Neural cell (in vitro differentiated cells): ENCODE data around the gene PES1. TPM values are rescaled to one million over a fixed set of nuclear protein-coding genes. Genes with fewer than 3 reads are reported as not detected.

Experiments
- H2AFZ ChIP-seq: fragments of 200-600, 300-800 bp; sonication (generic), shearing (Covaris generic); 2 replicates; pipeline ENCODE4 v1.6.0; 2014; ENCODE audit warnings: low read depth, mild to moderate bottlenecking, antibody characterized with exemption, low read length, moderate library complexity
- H3F3A ChIP-seq: fragments of 200-600 bp; shearing (Covaris generic); 2 replicates; pipeline ENCODE4 v1.6.1; 2016; ENCODE audit warnings: mild to moderate bottlenecking, moderate library complexity, mixed read lengths, antibody characterized with exemption, low read length; ENCODE audit not compliant: insufficient read depth, poor library complexity, severe bottlenecking
- H3K27ac ChIP-seq: fragments of 200-600, 300-800 bp; sonication (generic), shearing (Covaris generic); 2 replicates; pipeline ENCODE4 v1.5.1; 2014; ENCODE audit warnings: mild to moderate bottlenecking, low read length, moderate library complexity
- H3K27me3 ChIP-seq: fragments of 300-800, 200-600 bp; sonication (generic), shearing (Covaris generic); 2 replicates; pipeline ENCODE4 v1.6.0; 2014; ENCODE audit warnings: mild to moderate bottlenecking, low read depth, low read length, moderate library complexity; ENCODE audit not compliant: insufficient read depth
- H3K36me3 ChIP-seq: fragments of 300-800, 200-600 bp; sonication (generic), shearing (Covaris generic); 2 replicates; pipeline ENCODE4 v1.5.1; 2014; ENCODE audit warnings: mild to moderate bottlenecking, antibody characterized with exemption, low read length, moderate library complexity; ENCODE audit not compliant: insufficient read depth
- H3K4me2 ChIP-seq: fragments of 300-800, 200-600 bp; sonication (generic), shearing (Covaris generic); 2 replicates; pipeline ENCODE4 v1.6.0; 2014; ENCODE audit warnings: mild to moderate bottlenecking, low read length
- H3K4me3 ChIP-seq: fragments of 300-800, 200-600 bp; sonication (generic), shearing (Covaris generic); 2 replicates; pipeline ENCODE4 v1.5.1; 2014; ENCODE audit warnings: mild to moderate bottlenecking, low read length, moderate library complexity
- H3K79me2 ChIP-seq: fragments of 200-600 bp; shearing (Covaris generic); replicated peaks from 2 replicates; pipeline ENCODE4 v1.6.0; 2014; ENCODE audit warnings: mild to moderate bottlenecking, low read length, moderate library complexity; ENCODE audit not compliant: insufficient read depth
- H3K9ac ChIP-seq: fragments of 300-800, 200-600 bp; sonication (generic), shearing (Covaris generic); 2 replicates; pipeline ENCODE4 v1.6.1; 2016; ENCODE audit warnings: mild to moderate bottlenecking, low read length, mixed read lengths
- H3K9me2 ChIP-seq: fragments of 200-600 bp; shearing (Covaris generic); 2 replicates; pipeline ENCODE4 v1.6.1; 2016; ENCODE audit warnings: mild to moderate bottlenecking, low read length, mixed read lengths; ENCODE audit not compliant: insufficient read depth
- H3K9me3 ChIP-seq: fragments of 200-600, 300-800 bp; sonication (generic), shearing (Covaris generic); 2 replicates; pipeline ENCODE4 v1.6.1; 2016; ENCODE audit warnings: mild to moderate bottlenecking, mixed run types, low read length, moderate library complexity, mixed read lengths
- H4K20me1 ChIP-seq: fragments of 200-600 bp; shearing (Covaris generic); 2 replicates; pipeline ENCODE4 v1.6.1; 2016; ENCODE audit warnings: mild to moderate bottlenecking, mixed run types; ENCODE audit not compliant: insufficient read depth
- CTCF ChIP-seq: fragments of 450-650 bp; IDR thresholded peaks from 2 replicates; pipeline ENCODE4 v1.5.1; 2014; ENCODE audit warnings: antibody characterized with exemption, mild to moderate bottlenecking, moderate library complexity; ENCODE audit not compliant: poor library complexity, severe bottlenecking
- EP300 ChIP-seq: fragments of 450-650 bp; conservative IDR thresholded peaks from 2 replicates; pipeline ENCODE4 v1.6.1; 2014; ENCODE audit warnings: antibody characterized with exemption, mild to moderate bottlenecking, moderate library complexity; ENCODE audit not compliant: poor library complexity, severe bottlenecking
- EZH2 ChIP-seq: fragments of 200-600, 300-800 bp; shearing (Covaris generic), sonication (generic); IDR thresholded peaks from 2 replicates; pipeline ENCODE4 v1.6.1; 2014; ENCODE audit warnings: antibody characterized with exemption, low read length, borderline replicate concordance, mild to moderate bottlenecking; ENCODE audit not compliant: insufficient read depth, poor library complexity, severe bottlenecking
- MXI1 ChIP-seq: fragments of 450-650 bp; conservative IDR thresholded peaks from 2 replicates; pipeline ENCODE4 v1.6.1; 2014; ENCODE audit warnings: antibody characterized with exemption, mild to moderate bottlenecking; ENCODE audit not compliant: poor library complexity, severe bottlenecking
- POLR2AphosphoS5 ChIP-seq: IDR thresholded peaks from 2 replicates; pipeline ENCODE4 v1.6.1; 2012
- RAD21 ChIP-seq: fragments of 450-650 bp; conservative IDR thresholded peaks from 2 replicates; pipeline ENCODE4 v1.6.1; 2014; ENCODE audit warnings: antibody characterized with exemption, mild to moderate bottlenecking, moderate library complexity
- REST ChIP-seq: IDR thresholded peaks from 2 replicates; pipeline ENCODE4 v1.6.1; 2012; ENCODE audit warnings: borderline replicate concordance
- SMC3 ChIP-seq: fragments of 450-650 bp; conservative IDR thresholded peaks from 2 replicates; pipeline ENCODE4 v1.6.1; 2014; ENCODE audit warnings: antibody characterized with exemption, mild to moderate bottlenecking, moderate library complexity; ENCODE audit not compliant: poor library complexity
- TAF1 ChIP-seq: IDR thresholded peaks from 2 replicates; pipeline ENCODE4 v1.6.1; 2012; ENCODE audit warnings: low read depth
- polyA plus RNA-seq: library from polyadenylated mRNA; depleted of rRNA; stranded (reverse); fragments of >200 nt; gene quantifications from 2 replicates; pipeline ENCODE4 v1.2.3, GENCODE V29; 2014

PES1 gene
- polyA plus RNA-seq, 1 donor from 2014 or later = 44.1 TPM

DNA sequence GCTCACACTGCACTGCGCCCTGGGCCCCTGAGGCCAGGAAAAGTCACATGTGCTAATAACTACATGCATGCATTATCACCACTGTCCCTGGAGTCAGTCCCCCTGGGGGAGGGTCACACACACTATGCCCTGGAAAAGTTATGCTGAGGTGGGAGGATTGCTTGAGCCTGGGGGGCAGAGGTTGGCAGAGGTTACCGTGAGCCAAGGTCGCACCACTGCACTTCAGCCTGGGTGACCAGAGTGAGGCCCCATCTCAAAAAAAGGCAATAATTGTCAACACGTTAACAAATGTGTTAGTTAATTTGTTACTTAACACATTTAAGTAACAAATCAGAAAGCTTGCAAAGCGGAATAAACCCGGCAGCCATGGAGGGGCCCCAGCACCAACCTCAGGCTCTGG is 31.8 kb downstream of the PES1 start:
- Histone ChIP-seq H3K27ac (no peak overlapping the region), H3K9ac (no peak overlapping the region), H4K20me1 (no peaks in the 10 kb centered on the region), H2AFZ (no peak overlapping the region), H3K79me2 (no peaks in the 10 kb centered on the region), H3K36me3 (no peaks in the 10 kb centered on the region), H3F3A (no peaks in the 10 kb centered on the region), H3K9me2 (no peaks in the 10 kb centered on the region), H3K9me3 (no peaks in the 10 kb centered on the region), H3K27me3 (no peaks in the 10 kb centered on the region), H3K4me3 (no peak overlapping the region), H3K4me2 (no peak overlapping the region)
- TF ChIP-seq EZH2 (no peak), MXI1 (no peak), EP300 (no peak), RAD21 (no peak), CTCF (no peak), TAF1 (no peak), POLR2AphosphoS5 (no peak), SMC3 (no peak), REST (no peak)

DNA sequence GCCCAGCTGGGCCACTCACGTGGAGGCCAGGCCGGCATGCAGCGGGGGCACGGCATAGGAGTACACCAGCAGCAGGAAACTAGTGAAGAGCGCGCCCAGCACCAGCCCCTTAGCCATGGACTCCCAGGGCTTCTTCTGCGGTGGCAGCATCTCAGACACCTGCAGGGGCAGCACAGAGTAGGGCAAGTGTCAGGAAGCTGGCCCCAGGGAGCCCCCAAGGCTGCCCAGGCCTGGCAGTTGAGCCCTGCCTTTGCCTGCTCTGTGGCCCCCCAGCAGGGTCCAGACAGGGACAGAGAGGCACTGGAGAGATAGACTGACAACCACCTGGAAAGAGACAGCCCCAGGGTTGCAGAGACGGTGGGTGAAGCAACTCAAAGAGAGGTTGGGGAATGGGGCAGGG is 34.5 kb downstream of the PES1 start:
- H3K36me3 ChIP-seq = no peaks in the 10 kb centered on the region
- no peaks in the 10 kb centered on the region for H3K79me2 ChIP-seq
- H3K27ac ChIP-seq = no peak overlapping the region
- no peak overlapping the region for H3K4me2 ChIP-seq
- TF ChIP-seq REST (no peak), EP300 (no peak), RAD21 (no peak), TAF1 (no peak), MXI1 (no peak), SMC3 (no peak), CTCF (no peak), POLR2AphosphoS5 (no peak), EZH2 (no peak)
- no peak overlapping the region for H3K9ac ChIP-seq
- no peaks in the 10 kb centered on the region for H4K20me1 ChIP-seq
- H3F3A ChIP-seq = no peaks in the 10 kb centered on the region
- no peak overlapping the region for H3K4me3 ChIP-seq
- no peak overlapping the region for H2AFZ ChIP-seq
- no peaks in the 10 kb centered on the region for H3K9me3 ChIP-seq
- H3K9me2 ChIP-seq = no peaks in the 10 kb centered on the region
- H3K27me3 ChIP-seq = no peaks in the 10 kb centered on the region
